Cardiac muscle cell (in vitro differentiated cells and primary cell): ENCODE results near the gene PHKG1. TPM values are rescaled to one million over a fixed set of nuclear protein-coding genes. Genes with fewer than 3 reads are reported as not detected.
"Not testable (repeated sequence)": the region's sequence is repeated elsewhere in the genome, so short reads cannot be mapped to it uniquely, and the experiment has no call there.

ENCODE experiments used
- DNase-seq, 2 donors: peaks; one replicate each; pipeline versions ENCODE4 v3.0.0 to v3.0.0-alpha.2; 2010 to 2017; ENCODE audit warnings: low read depth in 1 of 2, low spot score in 1 of 2
- H3K27ac ChIP-seq: fragments of 200-600 bp; sonication (generic); 2 replicates; pipeline ENCODE4 v1.5.1; 2016
- H3K27me3 ChIP-seq: fragments of 200-600 bp; sonication (generic); 2 replicates; pipeline ENCODE4 v1.6.0; 2016; ENCODE audit warnings: control low read depth
- H3K36me3 ChIP-seq: fragments of 200-600 bp; sonication (generic); 2 replicates; pipeline ENCODE4 v1.5.1; 2016; ENCODE audit warnings: control low read depth
- H3K4me1 ChIP-seq: fragments of 200-600 bp; sonication (generic); 2 replicates; pipeline ENCODE4 v1.8.1; 2017; ENCODE audit warnings: low read depth, mild to moderate bottlenecking, mixed run types
- H3K4me3 ChIP-seq: fragments of 200-600 bp; sonication (generic); 2 replicates; pipeline ENCODE4 v1.5.1; 2016; ENCODE audit warnings: mild to moderate bottlenecking
- H3K9me3 ChIP-seq: fragments of 200-600 bp; sonication (generic); 2 replicates; pipeline ENCODE4 v1.5.1; 2017; ENCODE audit warnings: low read depth, mild to moderate bottlenecking, control low read depth
- polyA plus RNA-seq: library from polyadenylated mRNA; unstranded; fragments of >200 nt; fragmentation: Nextera tagmentation; extraction: Ambion mirVana; gene quantifications from 2 replicates; pipeline ENCODE4 v1.2.1, GENCODE V29; 2016
- total RNA-seq: library from RNA; depleted of rRNA; stranded (reverse); fragments of >200 nt; gene quantifications from 2 replicates; pipeline ENCODE4 v1.2.3, GENCODE V29; 2016
- TF ChIP-seq, protein P1 (sequence below): IDR thresholded peaks from 2 replicates; pipeline ENCODE4 v1.5.1; 2012; ENCODE audit warnings: low read depth, mild to moderate bottlenecking, low read length

Gene PHKG1
- total and polyA plus RNA-seq, 2 experiments from 2014 or later, result 0.21 to 0.44 TPM

DNA sequence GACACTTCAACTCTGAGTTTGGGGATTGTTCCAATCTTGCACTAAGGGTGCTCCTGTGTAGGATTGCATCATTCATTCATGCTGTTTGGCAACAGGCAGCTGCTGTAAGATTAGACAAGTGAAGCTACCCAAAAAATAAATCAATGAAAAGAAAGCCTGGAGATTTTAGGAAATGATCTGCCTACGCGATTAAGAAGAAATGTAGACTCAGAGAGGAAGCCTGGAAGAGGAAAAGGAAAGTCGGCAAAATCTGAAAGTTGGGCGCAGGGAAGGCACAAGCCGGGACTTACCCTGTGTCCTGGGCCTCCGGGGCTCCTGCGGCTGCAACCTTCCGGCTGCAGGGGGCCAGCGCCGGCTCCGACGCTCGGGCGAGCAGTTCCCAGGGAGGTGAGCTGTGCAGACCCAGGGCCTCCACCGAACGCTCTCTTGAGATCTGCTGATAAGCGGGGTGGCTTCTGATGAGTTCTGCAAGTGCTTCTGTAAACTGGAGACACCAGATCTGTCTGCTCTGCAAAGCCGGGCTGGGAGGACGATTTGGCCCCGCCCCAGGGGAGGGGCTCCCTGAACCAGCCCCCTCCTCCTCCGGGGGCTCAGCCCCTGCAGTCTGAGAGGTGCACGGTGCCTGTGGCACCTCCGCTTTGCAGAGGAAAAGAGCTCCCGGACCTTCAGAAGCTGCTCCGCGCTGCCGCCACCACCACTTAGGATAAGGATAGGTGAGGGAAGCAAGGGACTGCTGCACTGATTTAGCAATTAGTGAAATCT is 58.9 kb downstream of the PHKG1 start:
- Histone ChIP-seq H3K27ac (peak overlapping the region; percentile 73), H3K36me3 (peaks cover 4% of the 10 kb centered on the region), H3K4me1 (no peaks in the 10 kb centered on the region), H3K9me3 (no peaks in the 10 kb centered on the region), H3K4me3 (peak overlapping the region; percentile 38), H3K27me3 (no peaks in the 10 kb centered on the region)
- peak; percentile 79 to 91 for DNase-seq
- TF ChIP-seq, protein P1, sequence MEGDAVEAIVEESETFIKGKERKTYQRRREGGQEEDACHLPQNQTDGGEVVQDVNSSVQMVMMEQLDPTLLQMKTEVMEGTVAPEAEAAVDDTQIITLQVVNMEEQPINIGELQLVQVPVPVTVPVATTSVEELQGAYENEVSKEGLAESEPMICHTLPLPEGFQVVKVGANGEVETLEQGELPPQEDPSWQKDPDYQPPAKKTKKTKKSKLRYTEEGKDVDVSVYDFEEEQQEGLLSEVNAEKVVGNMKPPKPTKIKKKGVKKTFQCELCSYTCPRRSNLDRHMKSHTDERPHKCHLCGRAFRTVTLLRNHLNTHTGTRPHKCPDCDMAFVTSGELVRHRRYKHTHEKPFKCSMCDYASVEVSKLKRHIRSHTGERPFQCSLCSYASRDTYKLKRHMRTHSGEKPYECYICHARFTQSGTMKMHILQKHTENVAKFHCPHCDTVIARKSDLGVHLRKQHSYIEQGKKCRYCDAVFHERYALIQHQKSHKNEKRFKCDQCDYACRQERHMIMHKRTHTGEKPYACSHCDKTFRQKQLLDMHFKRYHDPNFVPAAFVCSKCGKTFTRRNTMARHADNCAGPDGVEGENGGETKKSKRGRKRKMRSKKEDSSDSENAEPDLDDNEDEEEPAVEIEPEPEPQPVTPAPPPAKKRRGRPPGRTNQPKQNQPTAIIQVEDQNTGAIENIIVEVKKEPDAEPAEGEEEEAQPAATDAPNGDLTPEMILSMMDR, result peak; percentile 42

DNA sequence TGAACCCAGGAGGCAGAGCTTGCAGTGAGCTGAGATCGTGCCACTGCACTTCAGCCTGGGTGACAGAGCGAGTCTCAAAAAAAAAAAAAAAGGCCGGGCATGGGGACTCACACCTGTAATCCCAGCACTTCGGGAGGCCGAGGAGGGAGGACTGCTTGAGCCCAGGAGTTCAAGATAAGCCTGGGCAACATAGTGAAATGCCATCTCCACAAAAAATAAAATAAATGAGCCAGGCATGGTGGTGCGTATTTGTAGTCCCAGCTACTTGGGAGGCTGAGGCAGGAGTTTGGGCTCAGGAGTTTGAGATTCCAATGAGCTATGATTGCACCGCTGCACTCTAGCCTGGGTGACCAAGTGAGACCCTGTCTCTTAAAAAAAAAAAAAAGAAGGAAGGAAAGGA is 60.2 kb downstream of the PHKG1 start:
- not testable (repeated sequence) for H3K27ac ChIP-seq, H3K4me3 ChIP-seq, DNase-seq, H3K4me1 ChIP-seq, H3K9me3 ChIP-seq, H3K27me3 ChIP-seq, H3K36me3 ChIP-seq

DNA sequence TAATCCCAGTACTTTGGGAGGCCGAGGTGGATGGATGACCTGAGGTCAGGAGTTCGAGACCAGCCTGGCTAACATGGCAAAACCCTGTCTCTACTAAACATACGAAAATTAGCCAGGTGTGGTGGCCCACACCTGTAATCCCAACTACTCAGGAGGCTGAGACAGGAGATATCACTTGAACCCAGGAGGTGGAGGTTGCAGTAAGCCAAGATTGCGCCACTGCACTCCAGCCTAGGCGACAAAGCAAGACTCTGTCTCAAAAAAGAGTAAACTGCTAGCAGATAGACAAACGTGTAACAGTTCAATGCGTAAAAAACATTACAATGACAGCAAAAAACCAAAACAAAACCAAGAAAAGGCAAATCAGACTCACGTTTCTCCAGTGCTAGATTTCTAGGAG is 61.2 kb downstream of the PHKG1 start:
- not testable (repeated sequence) for H3K27ac ChIP-seq, H3K9me3 ChIP-seq, DNase-seq, H3K36me3 ChIP-seq, H3K4me3 ChIP-seq, H3K27me3 ChIP-seq, H3K4me1 ChIP-seq

DNA sequence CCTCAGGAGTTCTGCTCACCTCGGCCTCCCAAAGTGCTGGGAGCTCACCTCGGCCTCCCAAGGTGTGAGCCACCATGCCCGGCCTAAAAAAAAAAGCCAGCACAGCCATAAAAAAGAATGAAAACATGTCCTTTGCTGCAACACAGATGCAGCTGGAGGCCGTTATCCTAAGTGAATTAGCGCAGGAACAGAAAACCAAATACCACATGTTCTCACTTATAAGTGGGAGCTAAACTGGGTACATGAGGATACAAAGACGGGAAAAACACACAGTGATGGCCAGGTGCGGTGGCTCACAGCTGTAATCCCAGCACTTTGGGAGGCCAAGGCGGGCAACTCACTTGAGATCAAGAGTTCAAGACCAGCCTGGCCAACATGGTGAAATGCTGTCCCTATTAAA is 62.4 kb downstream of the PHKG1 start:
- no peak for DNase-seq
- no peak overlapping the region for H3K4me3 ChIP-seq
- H3K9me3 ChIP-seq, result no peaks in the 10 kb centered on the region
- H3K27ac ChIP-seq, result no peak overlapping the region
- TF ChIP-seq, protein P1, result no peak
- no peaks in the 10 kb centered on the region for H3K4me1 ChIP-seq
- no peaks in the 10 kb centered on the region for H3K27me3 ChIP-seq
- H3K36me3 ChIP-seq, result peaks cover 4% of the 10 kb centered on the region

Other genes with a start within 250 kb of the PHKG1 start
- gene SEPTIN14, start 230.2 kb downstream of the PHKG1 start, total RNA-seq, result not detected in 2 replicates
- gene SEPTIN14, start 230.2 kb downstream of the PHKG1 start, polyA plus RNA-seq, result not detected in 2 replicates
- 5.1 and 5.7 TPM in 2 replicates for gene ZNF713, start 205.5 kb downstream of the PHKG1 start, total RNA-seq
- 4.1 and 7.5 TPM in 2 replicates for gene ZNF713, start 205.5 kb downstream of the PHKG1 start, polyA plus RNA-seq
- gene MRPS17, start 141.1 kb downstream of the PHKG1 start, total RNA-seq, result 7.8 and 11.7 TPM in 2 replicates
- gene MRPS17, start 141.1 kb downstream of the PHKG1 start, polyA plus RNA-seq, result 34.4 and 35.7 TPM in 2 replicates
- gene NIPSNAP2, start 128.4 kb downstream of the PHKG1 start, total RNA-seq, result 97.7 and 123 TPM in 2 replicates
- 197 and 207 TPM in 2 replicates for gene NIPSNAP2, start 128.4 kb downstream of the PHKG1 start, polyA plus RNA-seq
- 64.8 and 92.7 TPM in 2 replicates for gene PSPH, start 41.5 kb downstream of the PHKG1 start, total RNA-seq
- gene PSPH, start 41.5 kb downstream of the PHKG1 start, polyA plus RNA-seq, result 37.7 and 49.0 TPM in 2 replicates
- 99.0 and 105 TPM in 2 replicates for gene CCT6A, start 41.2 kb downstream of the PHKG1 start, total RNA-seq
- gene CCT6A, start 41.2 kb downstream of the PHKG1 start, polyA plus RNA-seq, result 144 and 167 TPM in 2 replicates
- 60.9 and 108 TPM in 2 replicates for gene SUMF2, start 28.7 kb downstream of the PHKG1 start, total RNA-seq
- gene SUMF2, start 28.7 kb downstream of the PHKG1 start, polyA plus RNA-seq, result 49.5 and 77.2 TPM in 2 replicates
- gene CHCHD2, start 13.5 kb upstream of the PHKG1 start, total RNA-seq, result 393 and 511 TPM in 2 replicates
- gene CHCHD2, start 13.5 kb upstream of the PHKG1 start, polyA plus RNA-seq, result 468 and 556 TPM in 2 replicates
- not detected in 2 replicates for gene NUPR2, start 23.5 kb upstream of the PHKG1 start, total RNA-seq
- gene NUPR2, start 23.5 kb upstream of the PHKG1 start, polyA plus RNA-seq, result not detected in 2 replicates